ENCODE data around the gene SORL1.
"Not testable (repeated sequence)": the region's sequence is repeated elsewhere in the genome, so short reads cannot be mapped to it uniquely, and the experiment has no call there.

Gene SORL1

DNA sequence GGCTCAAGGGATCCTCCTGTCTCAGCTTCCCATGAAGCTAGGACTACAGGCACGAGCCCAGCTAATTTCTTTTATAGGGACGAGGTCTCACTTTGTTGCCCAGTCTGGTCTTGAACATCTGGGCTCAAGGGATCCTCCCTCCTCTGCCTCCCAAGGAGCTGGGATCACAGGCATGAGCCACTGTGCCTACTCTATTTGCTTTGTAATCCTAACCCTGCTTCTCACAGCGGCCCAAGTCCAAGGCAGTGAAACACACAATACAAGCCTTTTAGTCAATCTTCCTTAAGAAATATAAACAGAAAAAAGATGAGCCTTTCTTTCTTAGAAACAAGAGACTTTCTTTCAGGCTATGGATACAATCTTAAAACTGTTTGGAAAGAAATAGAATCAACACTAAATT is 115.9 kb downstream of the SORL1 start:
- no peak overlapping the region for H3K4me2 ChIP-seq
- H3K79me2 ChIP-seq (ENCODE audit: insufficient read depth, low read depth): no peaks in the 10 kb centered on the region
- H3K4me1 ChIP-seq (ENCODE audit: low read depth, poor library complexity, severe bottlenecking): no peaks in the 10 kb centered on the region
- TF ChIP-seq, protein P1, sequence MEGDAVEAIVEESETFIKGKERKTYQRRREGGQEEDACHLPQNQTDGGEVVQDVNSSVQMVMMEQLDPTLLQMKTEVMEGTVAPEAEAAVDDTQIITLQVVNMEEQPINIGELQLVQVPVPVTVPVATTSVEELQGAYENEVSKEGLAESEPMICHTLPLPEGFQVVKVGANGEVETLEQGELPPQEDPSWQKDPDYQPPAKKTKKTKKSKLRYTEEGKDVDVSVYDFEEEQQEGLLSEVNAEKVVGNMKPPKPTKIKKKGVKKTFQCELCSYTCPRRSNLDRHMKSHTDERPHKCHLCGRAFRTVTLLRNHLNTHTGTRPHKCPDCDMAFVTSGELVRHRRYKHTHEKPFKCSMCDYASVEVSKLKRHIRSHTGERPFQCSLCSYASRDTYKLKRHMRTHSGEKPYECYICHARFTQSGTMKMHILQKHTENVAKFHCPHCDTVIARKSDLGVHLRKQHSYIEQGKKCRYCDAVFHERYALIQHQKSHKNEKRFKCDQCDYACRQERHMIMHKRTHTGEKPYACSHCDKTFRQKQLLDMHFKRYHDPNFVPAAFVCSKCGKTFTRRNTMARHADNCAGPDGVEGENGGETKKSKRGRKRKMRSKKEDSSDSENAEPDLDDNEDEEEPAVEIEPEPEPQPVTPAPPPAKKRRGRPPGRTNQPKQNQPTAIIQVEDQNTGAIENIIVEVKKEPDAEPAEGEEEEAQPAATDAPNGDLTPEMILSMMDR (conservative IDR thresholded peaks at IDR 0.05; ENCODE audit: low read depth, low read length): no peak
- no peaks in the 10 kb centered on the region for H3K36me3 ChIP-seq (ENCODE audit: insufficient read depth)
- no peaks in the 10 kb centered on the region for H3K27me3 ChIP-seq (ENCODE audit: insufficient read depth, low read depth)
- no peak overlapping the region for H3K9ac ChIP-seq
- H2AFZ ChIP-seq (ENCODE audit: low read depth): no peak overlapping the region
- no peak overlapping the region for H3K27ac ChIP-seq
- H4K20me1 ChIP-seq (ENCODE audit: insufficient read depth): no peaks in the 10 kb centered on the region
- no peak overlapping the region for H3K4me3 ChIP-seq (IDR thresholded peaks at IDR 0.05; ENCODE audit: insufficient read depth, low read depth, low read length)

DNA sequence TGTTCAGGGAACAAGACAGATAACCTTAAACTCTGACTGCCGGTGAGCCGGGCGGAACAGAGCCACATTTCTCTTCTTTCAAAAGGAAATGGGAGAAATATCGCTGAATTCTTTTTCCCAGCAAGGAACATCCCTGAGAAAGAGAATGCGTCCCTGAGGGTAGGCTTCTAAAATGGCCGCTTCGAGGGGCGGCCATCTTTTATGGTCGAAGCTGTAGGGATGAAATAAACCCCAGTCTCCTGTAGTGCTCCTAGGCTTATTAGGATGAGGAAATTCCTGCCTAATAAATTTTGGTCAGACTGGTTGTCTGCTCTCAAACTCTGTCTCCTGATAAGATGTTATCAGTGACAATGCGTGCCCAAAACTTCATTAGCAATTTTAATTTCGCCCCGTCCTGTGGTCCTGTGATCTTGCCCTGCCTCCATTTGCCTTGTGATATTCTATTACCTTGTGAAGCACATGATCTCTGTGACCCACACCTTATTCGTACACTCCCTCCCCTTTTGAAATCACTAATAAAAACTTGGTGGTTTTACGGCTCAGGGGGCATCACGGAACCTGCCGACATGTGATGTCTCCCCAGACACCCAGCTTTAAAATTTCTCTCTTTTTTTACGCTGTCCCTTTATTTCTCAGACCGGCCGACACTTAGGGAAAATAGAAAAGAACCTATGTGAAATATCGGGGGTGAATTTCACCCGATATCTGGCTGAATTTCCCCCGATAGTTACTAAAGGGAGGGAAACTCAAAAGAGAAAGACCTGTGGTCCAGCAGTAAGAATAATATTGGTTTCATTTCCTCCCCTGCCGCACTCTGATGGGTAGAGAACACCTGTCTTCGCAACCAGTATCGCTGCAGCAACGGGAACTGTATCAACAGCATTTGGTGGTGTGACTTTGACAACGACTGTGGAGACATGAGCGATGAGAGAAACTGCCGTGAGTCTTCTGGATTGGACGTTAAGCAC is 117.5 kb downstream of the SORL1 start:
- not testable (repeated sequence) for H3K27ac ChIP-seq; H3K4me3 ChIP-seq (IDR thresholded peaks at IDR 0.05; ENCODE audit: insufficient read depth, low read depth, low read length); H4K20me1 ChIP-seq (ENCODE audit: insufficient read depth); H2AFZ ChIP-seq (ENCODE audit: low read depth); H3K79me2 ChIP-seq (ENCODE audit: insufficient read depth, low read depth); H3K27me3 ChIP-seq (ENCODE audit: insufficient read depth, low read depth); H3K4me2 ChIP-seq; H3K4me1 ChIP-seq (ENCODE audit: low read depth, poor library complexity, severe bottlenecking); H3K36me3 ChIP-seq (ENCODE audit: insufficient read depth); H3K9ac ChIP-seq

DNA sequence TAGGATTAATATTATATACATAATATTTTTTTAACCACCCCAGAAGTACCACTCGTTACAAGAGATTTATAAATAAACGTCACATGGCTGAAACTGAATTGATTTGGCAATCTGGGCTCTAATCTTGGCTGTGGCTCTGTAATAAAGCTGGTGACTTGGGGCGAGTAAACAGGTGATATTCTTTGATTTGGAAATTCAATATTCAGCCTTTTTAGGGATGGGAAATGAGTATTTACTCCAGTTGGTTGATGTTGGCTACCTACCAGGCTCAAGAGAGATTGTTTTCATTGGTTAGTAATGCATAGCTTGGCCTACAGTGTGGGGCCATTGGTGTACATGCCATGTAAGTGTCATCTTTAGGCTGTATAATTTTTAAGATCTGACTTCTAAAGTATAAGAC is 118.3 kb downstream of the SORL1 start:
- Histone ChIP-seq H3K36me3 (ENCODE audit: insufficient read depth) (no peaks in the 10 kb centered on the region), H3K27ac (no peak overlapping the region), H3K4me3 (IDR thresholded peaks at IDR 0.05; ENCODE audit: insufficient read depth, low read depth, low read length) (no peak overlapping the region), H3K4me1 (ENCODE audit: low read depth, poor library complexity, severe bottlenecking) (no peaks in the 10 kb centered on the region), H2AFZ (ENCODE audit: low read depth) (no peak overlapping the region), H3K9ac (no peak overlapping the region), H3K79me2 (ENCODE audit: insufficient read depth, low read depth) (no peaks in the 10 kb centered on the region), H4K20me1 (ENCODE audit: insufficient read depth) (no peaks in the 10 kb centered on the region), H3K27me3 (ENCODE audit: insufficient read depth, low read depth) (no peaks in the 10 kb centered on the region), H3K4me2 (no peak overlapping the region)
- TF ChIP-seq, protein P1 (conservative IDR thresholded peaks at IDR 0.05; ENCODE audit: low read depth, low read length): no peak

DNA sequence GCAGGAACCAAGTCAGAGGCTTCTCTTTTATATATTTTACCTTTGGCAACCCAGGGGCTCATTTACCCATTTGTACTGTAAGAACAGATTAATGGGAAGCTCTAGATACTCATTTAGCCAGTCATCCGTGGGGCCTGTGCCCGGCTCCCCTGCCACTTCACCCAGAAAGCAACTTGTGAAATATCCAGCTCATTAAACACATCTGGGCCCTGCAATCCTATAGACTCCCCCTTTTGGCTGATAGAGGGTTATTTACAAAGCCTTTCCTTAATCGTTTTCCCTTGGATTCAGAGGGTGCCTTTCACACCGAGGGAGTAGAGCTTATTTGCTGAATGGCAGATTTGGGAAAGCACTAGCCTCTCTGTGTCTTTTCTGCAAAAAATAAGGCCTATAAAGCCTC is 119.4 kb downstream of the SORL1 start:
- Histone ChIP-seq H3K4me3 (IDR thresholded peaks at IDR 0.05; ENCODE audit: insufficient read depth, low read depth, low read length) (no peak overlapping the region), H3K4me1 (ENCODE audit: low read depth, poor library complexity, severe bottlenecking) (no peaks in the 10 kb centered on the region), H3K9ac (no peak overlapping the region), H3K36me3 (ENCODE audit: insufficient read depth) (no peaks in the 10 kb centered on the region), H3K27ac (no peak overlapping the region), H4K20me1 (ENCODE audit: insufficient read depth) (no peaks in the 10 kb centered on the region), H2AFZ (ENCODE audit: low read depth) (no peak overlapping the region), H3K27me3 (ENCODE audit: insufficient read depth, low read depth) (no peaks in the 10 kb centered on the region), H3K79me2 (ENCODE audit: insufficient read depth, low read depth) (no peaks in the 10 kb centered on the region), H3K4me2 (no peak overlapping the region)
- TF ChIP-seq, protein P1 (conservative IDR thresholded peaks at IDR 0.05; ENCODE audit: low read depth, low read length): no peak

DNA sequence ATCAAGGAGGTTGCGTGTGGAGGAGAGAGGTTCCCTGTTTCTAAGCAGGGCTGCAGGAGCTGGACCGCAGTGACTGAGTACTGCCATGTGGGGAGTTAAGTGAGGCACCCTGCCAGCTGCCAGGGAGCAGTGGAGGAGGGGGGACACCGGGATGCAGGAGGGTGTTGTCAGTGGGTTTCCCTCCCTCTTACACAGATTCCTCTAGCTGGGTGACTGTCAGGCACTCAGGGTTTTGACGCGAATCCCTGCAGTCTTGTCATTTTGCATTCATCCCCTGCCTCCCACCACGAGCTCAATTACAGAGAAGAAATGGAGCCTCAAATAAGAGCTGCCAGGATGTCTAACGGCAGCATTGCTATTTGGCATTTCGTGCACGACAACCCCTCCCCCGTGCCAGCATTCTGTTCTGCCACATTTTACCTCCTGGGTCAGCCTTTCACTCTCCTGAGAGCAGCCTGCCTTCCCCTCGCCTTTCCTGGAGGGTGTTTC is 120.5 kb downstream of the SORL1 start:
- H3K4me2 ChIP-seq: no peak overlapping the region
- no peak overlapping the region for H3K27ac ChIP-seq
- TF ChIP-seq, protein P1 (conservative IDR thresholded peaks at IDR 0.05; ENCODE audit: low read depth, low read length): no peak
- no peaks in the 10 kb centered on the region for H3K4me1 ChIP-seq (ENCODE audit: low read depth, poor library complexity, severe bottlenecking)
- H3K79me2 ChIP-seq (ENCODE audit: insufficient read depth, low read depth): no peaks in the 10 kb centered on the region
- no peak overlapping the region for H3K4me3 ChIP-seq (IDR thresholded peaks at IDR 0.05; ENCODE audit: insufficient read depth, low read depth, low read length)
- H2AFZ ChIP-seq (ENCODE audit: low read depth): no peak overlapping the region
- H4K20me1 ChIP-seq (ENCODE audit: insufficient read depth): no peaks in the 10 kb centered on the region
- H3K36me3 ChIP-seq (ENCODE audit: insufficient read depth): no peaks in the 10 kb centered on the region
- no peaks in the 10 kb centered on the region for H3K27me3 ChIP-seq (ENCODE audit: insufficient read depth, low read depth)
- H3K9ac ChIP-seq: no peak overlapping the region
